Activated CD4-positive, alpha-beta T cell treated with anti-CD3 and anti-CD28 coated beads for 36 hours (primary cell): Measurements from ENCODE around the gene NEO1. TPM values are rescaled to one million over a fixed set of nuclear protein-coding genes. Genes with fewer than 3 reads are reported as not detected.
A peak's percentile ranks its signal among the peaks of the same experiment; 100 is the strongest.

Source experiments
- ATAC-seq: fragments of 200-7000 bp; cut with Tn5 transposase; one replicate; pipeline ENCODE4 v1.10.0; 2021; ENCODE audit warnings: mild to moderate bottlenecking, moderate library complexity
- CTCF ChIA-PET: fragments of 350-600 bp; sonication (Branson Sonifier 250); formaldehyde crosslinking; loops from one replicate; lab custom pipeline; 2021; ENCODE audit warnings: antibody characterized with exemption; lab: Charles Lee
- POLR2A ChIA-PET: fragments of 350-600 bp; sonication (Branson Sonifier 250); formaldehyde crosslinking; loops from one replicate; lab custom pipeline; 2021; ENCODE audit warnings: antibody characterized with exemption, inconsistent platforms; lab: Charles Lee
- DNase-seq: peaks from one replicate; pipeline ENCODE4 v3.0.0-alpha.2; 2020
- H3K27ac Mint-ChIP-seq: one replicate; pipeline ENCODE4 v1.8.0; 2021; ENCODE audit warnings: mixed read lengths
- H3K27me3 Mint-ChIP-seq: one replicate; pipeline ENCODE4 v1.8.0; 2021; ENCODE audit warnings: mixed read lengths
- H3K36me3 Mint-ChIP-seq: one replicate; pipeline ENCODE4 v1.8.0; 2021; ENCODE audit warnings: low read depth, mixed read lengths
- H3K4me1 Mint-ChIP-seq: one replicate; pipeline ENCODE4 v1.8.0; 2021; ENCODE audit warnings: mixed read lengths
- H3K4me3 Mint-ChIP-seq: one replicate; pipeline ENCODE4 v1.8.0; 2021; ENCODE audit warnings: mild to moderate bottlenecking, moderate library complexity, mixed read lengths
- H3K9me3 Mint-ChIP-seq: one replicate; pipeline ENCODE4 v1.8.0; 2021; ENCODE audit warnings: low read depth, mixed read lengths
- intact Hi-C, 2 experiments: fragments of 100-400 bp; cut with DNase I in 1 of 2; cut with micrococcal nuclease in 1 of 2; formaldehyde crosslinking; loops; one replicate each; pipeline versions ENCODE4 v1.14.2 to v1.15.1; 2022 to 2024; cut with DNase I, micrococcal nuclease
- total RNA-seq, 2 experiments: library from RNA; stranded (reverse); gene quantifications; one replicate each; pipeline ENCODE4 v1.2.3, GENCODE V29; 2021

The NEO1 gene
- total RNA-seq, 2 experiments from 2014 or later = 6.6 to 8.0 TPM

GRCh38 chr15:73034221-73034620 lies 18.0 kb upstream of the NEO1 start:
- ATAC-seq = no peak
- Mint-ChIP-seq H3K27ac (no peak overlapping the region), H3K36me3 (no peaks in the 10 kb centered on the region), H3K9me3 (no peaks in the 10 kb centered on the region), H3K27me3 (peaks cover 16% of the 10 kb centered on the region), H3K4me1 (no peaks in the 10 kb centered on the region), H3K4me3 (no peak overlapping the region)
- no peak for DNase-seq
- CTCF ChIA-PET = no interaction called here
- intact Hi-C loops = no loop called here
- POLR2A ChIA-PET = no interaction called here

- no peak overlapping the region for H3K27ac Mint-ChIP-seq
- ATAC-seq = no peak
- ChIA-PET CTCF (no interaction called here), POLR2A (no interaction called here)
- no peak for DNase-seq
- H3K27me3 Mint-ChIP-seq = peaks cover 16% of the 10 kb centered on the region
- no peaks in the 10 kb centered on the region for H3K9me3 Mint-ChIP-seq
- no peak overlapping the region for H3K4me3 Mint-ChIP-seq
- intact Hi-C loops = no loop called here
- H3K4me1 Mint-ChIP-seq = no peaks in the 10 kb centered on the region
- H3K36me3 Mint-ChIP-seq = no peaks in the 10 kb centered on the region
Measured at GRCh38 chr15:73035221-73035620, 17.0 kb upstream of the NEO1 start.

DNA sequence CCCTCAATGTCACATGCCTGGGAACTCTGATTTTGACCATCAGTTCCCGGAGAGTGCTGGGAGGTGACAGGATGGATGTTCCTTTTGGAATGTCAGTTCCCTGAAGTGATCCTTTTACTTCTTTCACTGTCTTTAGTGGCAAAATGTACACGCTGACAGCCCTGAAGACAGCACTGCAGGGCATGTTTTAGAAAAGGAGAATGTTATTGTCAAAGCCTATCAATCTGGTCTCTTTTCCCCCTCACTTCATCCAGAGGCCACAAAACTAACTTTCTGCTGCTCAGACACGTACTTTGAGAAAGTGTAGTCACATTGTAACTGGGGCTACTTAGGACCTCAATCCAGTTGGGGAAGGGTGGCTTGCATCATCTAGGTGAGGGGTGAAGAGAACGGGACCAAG lies 14.0 kb upstream of the NEO1 start:
- Mint-ChIP-seq H3K9me3 (no peaks in the 10 kb centered on the region), H3K27ac (no peak overlapping the region)

DNA sequence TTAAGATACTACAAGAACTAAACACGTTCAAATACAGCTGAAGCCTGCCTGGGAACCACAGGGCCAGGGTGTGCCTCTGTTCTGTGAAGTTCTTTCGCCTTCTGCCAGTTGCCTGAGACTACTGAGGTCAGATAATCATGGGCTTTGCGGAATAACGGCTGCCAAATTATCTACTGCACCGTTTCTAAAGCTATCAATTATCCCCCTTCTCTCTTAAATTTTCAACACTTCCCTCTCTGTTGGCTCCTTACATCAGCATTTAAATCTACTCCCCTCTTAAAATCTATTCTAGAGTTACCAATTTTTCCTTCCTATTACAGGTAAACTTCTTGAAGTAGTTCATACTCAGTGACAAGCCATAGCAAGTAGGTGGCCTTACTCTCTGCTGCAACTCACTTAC lies 6.2 kb upstream of the NEO1 start:
- no peaks in the 10 kb centered on the region for H3K9me3 Mint-ChIP-seq
- H3K4me1 Mint-ChIP-seq = no peaks in the 10 kb centered on the region
- H3K27me3 Mint-ChIP-seq = peaks cover 14% of the 10 kb centered on the region
- H3K27ac Mint-ChIP-seq = no peak overlapping the region
- no peak overlapping the region for H3K4me3 Mint-ChIP-seq
- no peaks in the 10 kb centered on the region for H3K36me3 Mint-ChIP-seq
- ChIA-PET POLR2A (no interaction called here), CTCF (no interaction called here)
- DNase-seq (no peak), ATAC-seq (no peak)
- intact Hi-C loops = no loop called here

More for the DNA sequence above, 14.0 kb upstream of the NEO1 start:
- H3K36me3 Mint-ChIP-seq = no peaks in the 10 kb centered on the region
- ATAC-seq (no peak), DNase-seq (no peak)
- no peak overlapping the region for H3K4me3 Mint-ChIP-seq
- H3K27me3 Mint-ChIP-seq = peaks cover 6% of the 10 kb centered on the region
- intact Hi-C loops = no loop called here
- H3K4me1 Mint-ChIP-seq = no peaks in the 10 kb centered on the region
- CTCF ChIA-PET = interaction anchor here (0.8 to 1.2 kb wide), 2 partner anchors 12 to 116 kb away, joined by 3 to 6 read pairs; no protein-coding TSS in a partner anchor
- POLR2A ChIA-PET = no interaction called here

- ChIA-PET POLR2A (no interaction called here), CTCF (interaction anchor here (1.0 kb wide), 1 partner anchor 8 kb away, joined by 3 read pairs; no protein-coding TSS in a partner anchor)
- ATAC-seq (no peak), DNase-seq (no peak)
- H3K9me3 Mint-ChIP-seq = no peaks in the 10 kb centered on the region
- peaks cover 14% of the 10 kb centered on the region for H3K27me3 Mint-ChIP-seq
- no peaks in the 10 kb centered on the region for H3K4me1 Mint-ChIP-seq
- intact Hi-C loops = no loop called here
- no peak overlapping the region for H3K27ac Mint-ChIP-seq
- no peak overlapping the region for H3K4me3 Mint-ChIP-seq
- no peaks in the 10 kb centered on the region for H3K36me3 Mint-ChIP-seq
Measured at GRCh38 chr15:73047882-73048281, 4.4 kb upstream of the NEO1 start.

GRCh38 chr15:73048624-73049295 lies 3.5 kb upstream of the NEO1 start:
- H3K27ac Mint-ChIP-seq = no peak overlapping the region
- H3K27me3 Mint-ChIP-seq = peaks cover 16% of the 10 kb centered on the region
- H3K9me3 Mint-ChIP-seq = no peaks in the 10 kb centered on the region
- H3K4me1 Mint-ChIP-seq = peaks cover 6% of the 10 kb centered on the region
- no peaks in the 10 kb centered on the region for H3K36me3 Mint-ChIP-seq
- ATAC-seq (no peak), DNase-seq (no peak)
- POLR2A ChIA-PET = no interaction called here
- intact Hi-C loops = no loop called here
- H3K4me3 Mint-ChIP-seq = no peak overlapping the region
- CTCF ChIA-PET = no interaction called here

GRCh38 chr15:73049564-73050215 lies 2.6 kb upstream of the NEO1 start:
- no peak for DNase-seq
- Mint-ChIP-seq H3K27me3 (peaks cover 16% of the 10 kb centered on the region), H3K9me3 (no peaks in the 10 kb centered on the region), H3K27ac (no peak overlapping the region), H3K36me3 (no peaks in the 10 kb centered on the region), H3K4me3 (no peak overlapping the region), H3K4me1 (peaks cover 6% of the 10 kb centered on the region)
- ChIA-PET CTCF (interaction anchor here (1.5 kb wide), 1 partner anchor 11 kb away, joined by 6 read pairs; no protein-coding TSS in a partner anchor), POLR2A (no interaction called here)
- ATAC-seq = no peak
- intact Hi-C loops = loop anchor here (5.0 to 10.0 kb wide), 5 partner anchors 93 to 777 kb away; partner anchors contain the start of genes ARIH1 (in 1 of the 2), BBS4 (in 1 of the 2), HIGD2B (in 1 of the 2) and NPTN (in 1 of the 2)

- Mint-ChIP-seq H3K27me3 (peaks cover 16% of the 10 kb centered on the region), H3K27ac (no peak overlapping the region), H3K4me3 (peak overlapping the region; percentile 67), H3K9me3 (no peaks in the 10 kb centered on the region), H3K4me1 (peaks cover 6% of the 10 kb centered on the region), H3K36me3 (no peaks in the 10 kb centered on the region)
- ChIA-PET CTCF (interaction anchor here (1.5 kb wide), 1 partner anchor 12 kb away, joined by 6 read pairs; no protein-coding TSS in a partner anchor), POLR2A (no interaction called here)
- intact Hi-C loops = loop anchor here (1.0 to 10.0 kb wide), 7 partner anchors 92 to 778 kb away; partner anchors contain the start of genes ADPGK (in 1 of the 2), ARIH1 (in 1 of the 2), BBS4 (in 1 of the 2) and HIGD2B (in 1 of the 2)
- DNase-seq (no peak), ATAC-seq (no peak)
Measured at GRCh38 chr15:73050561-73051295, 1.5 kb upstream of the NEO1 start.

GRCh38 chr15:73051391-73051806 lies 864 bp upstream of the NEO1 start:
- Mint-ChIP-seq H3K36me3 (no peaks in the 10 kb centered on the region), H3K27me3 (peaks cover 16% of the 10 kb centered on the region), H3K9me3 (no peaks in the 10 kb centered on the region), H3K4me3 (peak overlapping the region; percentile 67), H3K27ac (peak overlapping the region; percentile 53), H3K4me1 (peaks cover 6% of the 10 kb centered on the region)
- intact Hi-C loops = loop anchor here (1.0 to 10.0 kb wide), 7 partner anchors 91 to 779 kb away; partner anchors contain the start of genes ADPGK (in 1 of the 2), ARIH1 (in 1 of the 2), BBS4 (in 1 of the 2) and HIGD2B (in 1 of the 2)
- ChIA-PET POLR2A (no interaction called here), CTCF (interaction anchor here (1.5 kb wide), 1 partner anchor 13 kb away, joined by 6 read pairs; no protein-coding TSS in a partner anchor)
- ATAC-seq (no peak), DNase-seq (no peak)

DNA sequence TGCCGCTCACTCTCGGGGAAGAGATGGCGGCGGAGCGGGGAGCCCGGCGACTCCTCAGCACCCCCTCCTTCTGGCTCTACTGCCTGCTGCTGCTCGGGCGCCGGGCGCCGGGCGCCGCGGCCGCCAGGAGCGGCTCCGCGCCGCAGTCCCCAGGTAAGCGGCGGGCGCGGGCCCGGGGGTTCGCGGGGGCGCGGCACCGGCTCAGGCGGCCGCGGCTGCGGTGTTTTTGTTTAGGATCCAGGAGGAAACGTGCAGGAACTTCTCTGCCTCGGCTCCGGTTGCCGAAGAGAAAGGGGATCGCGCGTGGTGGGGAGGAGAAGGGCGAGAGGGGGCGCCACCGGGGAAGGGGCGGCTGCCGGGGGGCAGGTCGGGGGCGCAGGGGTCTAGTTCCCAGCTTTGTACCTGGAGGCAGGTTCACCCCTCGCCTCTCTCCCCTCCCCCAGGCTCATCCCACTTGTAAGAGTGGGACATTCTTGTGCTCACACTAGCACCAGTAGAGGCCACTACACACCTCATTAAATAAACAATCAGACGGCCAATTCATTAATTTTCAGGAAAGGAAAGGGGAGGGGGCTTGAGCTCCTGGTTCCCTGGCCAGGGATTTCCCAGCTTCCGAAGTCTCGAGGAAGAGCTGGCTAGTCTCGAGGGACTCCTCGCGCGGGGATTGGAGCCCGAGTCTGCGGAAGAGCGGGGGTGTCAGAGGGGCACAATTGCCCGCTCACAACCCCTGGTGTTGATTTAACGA lies 562 bp downstream of the NEO1 start:
- POLR2A ChIA-PET = no interaction called here
- no peaks in the 10 kb centered on the region for H3K9me3 Mint-ChIP-seq
- H3K27me3 Mint-ChIP-seq = peaks cover 16% of the 10 kb centered on the region
- peak overlapping the region; percentile 18 for H3K27ac Mint-ChIP-seq
- H3K36me3 Mint-ChIP-seq = no peaks in the 10 kb centered on the region
- H3K4me1 Mint-ChIP-seq = peaks cover 6% of the 10 kb centered on the region
- CTCF ChIA-PET = no interaction called here
- peak; percentile 54 for ATAC-seq
- peak; percentile 41 for DNase-seq
- intact Hi-C loops = loop anchor here (1.0 to 10.0 kb wide), 10 partner anchors 26 to 934 kb away; partner anchors contain the start of genes BBS4 (in 2 of the 2), HIGD2B (in 2 of the 2), ARIH1 (in 1 of the 2) and MYO9A (in 1 of the 2)
- peak overlapping the region; percentile 74 for H3K4me3 Mint-ChIP-seq
